HepG2 (cell line): ENCODE results near the gene GPR65. TPM values are rescaled to one million over a fixed set of nuclear protein-coding genes. Genes with fewer than 3 reads are reported as not detected.

Experiments
- ATAC-seq: fragments of 200-7000 bp; cut with Tn5 transposase; 3 replicates; pipeline ENCODE4 v1.9.1; 2020; ENCODE audit warnings: mild to moderate bottlenecking, moderate library complexity
- BruUV-seq: library from RNA; stranded (reverse); fragments of 400-500 nt; replicated peaks from 2 replicates; lab custom pipeline; 2021; lab: Mats Ljungman, UMichigan
- CTCF ChIA-PET: fragments of 300-600 bp; formaldehyde crosslinking; extraction: SDS; loops from one replicate; lab custom pipeline; 2021; ENCODE audit warnings: low total read pairs, inconsistent platforms, low intra/inter-chr PET ratio; lab: Yijun Ruan, JAX
- POLR2A ChIA-PET: fragments of 350-600 bp; sonication (Branson Sonifier 250); formaldehyde crosslinking; loops from one replicate; lab custom pipeline; 2020; ENCODE audit warnings: antibody characterized with exemption, inconsistent platforms; lab: Yijun Ruan, JAX
- DNase-seq: peaks from one replicate; pipeline ENCODE4 v3.0.0-alpha.2; 2015; ENCODE audit warnings: low spot score
- FAIRE-seq: peaks from 3 replicates; lab custom pipeline; 2011; peaks lifted over from hg19 to GRCh38; lab: Jason Lieb, UNC
- H2AFZ ChIP-seq: one replicate; pipeline ENCODE4 v1.6.1; 2011; ENCODE audit warnings: low read length, inconsistent platforms
- H3K27ac ChIP-seq: fragments of 300-600 bp; 3 replicates; pipeline ENCODE4 v1.8.0; 2011; ENCODE audit warnings: mixed run types, mild to moderate bottlenecking, mixed read lengths, low read length, inconsistent platforms; ENCODE audit not compliant: insufficient read depth; ENCODE audit errors: extremely low read length
- H3K27me3 ChIP-seq, 2 experiments: fragments of 200-600 bp in 1 of 2; 2 replicates in 1 of 2; 3 replicates in 1 of 2; pipeline versions ENCODE4 v1.6.0 to v1.8.0; 2011; ENCODE audit warnings: low read length in 2 of 2, mild to moderate bottlenecking in 2 of 2, moderate library complexity in 2 of 2, inconsistent platforms in 1 of 2; ENCODE audit not compliant: insufficient read depth in 2 of 2, control insufficient read depth in 1 of 2
- H3K36me3 ChIP-seq, 2 experiments: fragments of 200-600 bp in 1 of 2; replicated peaks in 1 of 2; 2 replicates in 1 of 2; 3 replicates in 1 of 2; pipeline versions ENCODE4 v1.5.1 to v1.8.0; 2011; ENCODE audit warnings: low read length in 2 of 2, inconsistent platforms in 1 of 2; ENCODE audit not compliant: insufficient read depth in 2 of 2, control insufficient read depth in 1 of 2
- H3K4me1 ChIP-seq: 2 replicates; pipeline ENCODE4 v1.5.1; 2012; ENCODE audit warnings: low read length, inconsistent platforms; ENCODE audit not compliant: insufficient read depth
- H3K4me2 ChIP-seq: 2 replicates; pipeline ENCODE4 v1.6.0; 2011; ENCODE audit warnings: low read depth, low read length, inconsistent platforms
- H3K4me3 ChIP-seq, 3 experiments: fragments of 200-600 bp in 1 of 3; sonication (generic), shearing (Covaris generic) in 1 of 3; replicated peaks in 1 of 3; 2 replicates each; pipeline ENCODE4 v1.5.1; 2011 to 2016; ENCODE audit warnings: low read length in 3 of 3, inconsistent platforms in 2 of 3, low read depth in 2 of 3, mild to moderate bottlenecking in 2 of 3, control low read depth in 1 of 3, mixed read lengths in 1 of 3; ENCODE audit not compliant: insufficient read depth in 1 of 3
- H3K79me2 ChIP-seq: one replicate; pipeline ENCODE4 v1.6.1; 2011; ENCODE audit warnings: low read length, inconsistent platforms; ENCODE audit not compliant: insufficient read depth
- H3K9ac ChIP-seq: 2 replicates; pipeline ENCODE4 v1.6.0; 2011; ENCODE audit warnings: mild to moderate bottlenecking, low read depth, low read length, inconsistent platforms; ENCODE audit not compliant: insufficient read depth
- H3K9me3 ChIP-seq: 2 replicates; pipeline ENCODE4 v1.5.1; 2012; ENCODE audit warnings: mild to moderate bottlenecking, low read length
- H4K20me1 ChIP-seq: 2 replicates; pipeline ENCODE4 v1.6.0; 2011; ENCODE audit warnings: inconsistent platforms, mild to moderate bottlenecking, low read length, moderate library complexity; ENCODE audit not compliant: insufficient read depth
- FOXA1 ChIP-seq, 2 experiments: fragments of 450-650 bp in 1 of 2; sonication (generic) in 1 of 2; formaldehyde crosslinking in 1 of 2; IDR thresholded peaks; 2 replicates each; pipeline versions ENCODE4 v1.4.0 to v1.6.1; 2016 to 2020; ENCODE audit warnings: missing genetic modification reagents in 1 of 2
- SNAPC2 ChIP-seq: sonication (generic); formaldehyde crosslinking; IDR thresholded peaks from 2 replicates; pipeline ENCODE4 v1.8.1; 2022; ENCODE audit warnings: mild to moderate bottlenecking, missing genetic modification reagents
- WGBS: methylation state at CpG from one replicate; pipeline ENCODE4 v1.1.6; 2017; ENCODE audit warnings: low lambda C conversion rate; 5-methylcytosine and 5-hydroxymethylcytosine counted together
- in situ Hi-C: cut with HindIII; loops from 2 replicates; pipeline ENCODE4 v1.10.0; 2017; ENCODE audit warnings: low pct_unique_long_range_greater_than_20kb; ENCODE audit not compliant: extremely low pct_ligation_motif_present
- intact Hi-C: fragments of 100-400 bp; cut with micrococcal nuclease; formaldehyde crosslinking; loops from one replicate; pipeline ENCODE4 v1.10.0; 2022; ENCODE audit not compliant: unreplicated experiment
- polyA plus RNA-seq, 8 experiments: library from polyadenylated mRNA; depleted of rRNA in 3 of 8; stranded (reverse) in 7 of 8; unstranded in 1 of 8; fragments of >200 nt; fragmentation: Illumina TruSeq in 4 of 8; extraction: Trizol in 4 of 8; gene quantifications; 2 replicates each; pipeline versions ENCODE4 v1.2.1 to v1.2.3, GENCODE V29; 2011 to 2016; ENCODE audit warnings: low read depth in 4 of 8, missing spikeins in 1 of 8, mixed read lengths in 1 of 8; ENCODE audit not compliant: insufficient read depth in 1 of 8
- total RNA-seq, 5 experiments: library from RNA; depleted of rRNA; stranded (reverse); fragments of >200 nt; fragmentation: Illumina TruSeq; extraction: Trizol; gene quantifications; 2 replicates each; pipeline ENCODE4 v1.2.3, GENCODE V29; 2016; ENCODE audit warnings: low read depth in 1 of 5
- TF ChIP-seq, protein P1 (sequence below): IDR thresholded peaks from 2 replicates; pipeline ENCODE4 v1.6.1; 2016
- TF ChIP-seq, protein P2 (sequence below), 2 experiments: sonication (generic) in 1 of 2; formaldehyde crosslinking in 1 of 2; IDR thresholded peaks; 2 replicates each; pipeline versions ENCODE4 v1.6.1 to v1.9.0; 2014 to 2022; ENCODE audit warnings: antibody characterized with exemption in 1 of 2, borderline replicate concordance in 1 of 2, inconsistent platforms in 1 of 2, low read depth in 1 of 2, missing genetic modification reagents in 1 of 2

GPR65 gene
- total and polyA plus RNA-seq, 2 of the 13 experiments (the other 11 are each of a cell fraction or from before 2014, with no cell fraction given): not detected

DNA sequence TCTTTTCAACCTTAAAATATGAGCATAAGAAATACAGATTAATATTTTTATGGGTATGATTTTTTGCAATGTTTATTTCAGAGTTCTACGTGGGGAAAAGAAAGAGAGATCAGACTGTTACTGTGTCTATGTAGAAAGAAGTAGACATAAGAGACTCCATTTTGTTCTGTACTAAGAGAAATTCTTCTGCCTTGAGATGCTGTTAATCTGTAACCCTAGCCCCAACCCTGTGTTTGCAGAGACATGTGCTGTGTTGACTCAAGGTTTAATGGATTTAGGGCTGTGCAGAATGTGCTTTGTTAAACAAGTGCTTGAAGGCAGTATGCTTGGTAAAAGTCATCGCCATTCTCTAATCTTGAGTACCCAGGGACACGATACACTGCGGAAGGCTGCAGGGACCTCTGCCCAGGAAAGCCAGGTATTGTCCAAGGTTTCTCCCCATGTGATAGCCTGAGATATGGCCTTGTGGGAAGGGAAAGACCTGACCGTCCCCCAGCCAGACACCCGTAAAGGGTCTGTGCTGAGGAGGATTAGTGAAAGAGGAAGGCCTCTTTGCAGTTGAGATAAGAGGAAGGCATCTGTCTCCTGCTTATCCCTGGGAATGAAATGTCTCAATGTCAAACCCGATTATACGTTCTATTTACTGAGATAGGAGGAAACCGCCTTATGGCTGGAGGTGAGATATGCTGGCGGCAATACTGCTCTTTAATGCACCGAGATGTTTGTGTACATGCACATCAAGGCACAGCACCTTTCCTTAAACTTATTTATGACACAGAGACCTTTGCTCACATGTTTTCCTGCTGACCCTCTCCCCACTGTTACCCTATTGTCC is 19.5 kb downstream of the GPR65 start (continued):
- TF ChIP-seq, protein P1, sequence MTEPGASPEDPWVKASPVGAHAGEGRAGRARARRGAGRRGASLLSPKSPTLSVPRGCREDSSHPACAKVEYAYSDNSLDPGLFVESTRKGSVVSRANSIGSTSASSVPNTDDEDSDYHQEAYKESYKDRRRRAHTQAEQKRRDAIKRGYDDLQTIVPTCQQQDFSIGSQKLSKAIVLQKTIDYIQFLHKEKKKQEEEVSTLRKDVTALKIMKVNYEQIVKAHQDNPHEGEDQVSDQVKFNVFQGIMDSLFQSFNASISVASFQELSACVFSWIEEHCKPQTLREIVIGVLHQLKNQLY (CRISPR knock-in tag): peak; percentile 11; the same call in 1 of the 2 replicates
- TF ChIP-seq FOXA1 (IDR thresholded peaks at IDR 0.05) (peak; percentile 80), FOXA1 (CRISPR knock-in tag; IDR thresholded peaks at IDR 0.05) (peak; percentile 97), SNAPC2 (CRISPR knock-in tag) (peak; percentile 19; the same call in 1 of the 2 replicates)
- TF ChIP-seq, all 625 proteins: peak for 108; not testable (repeated sequence) for 517

DNA sequence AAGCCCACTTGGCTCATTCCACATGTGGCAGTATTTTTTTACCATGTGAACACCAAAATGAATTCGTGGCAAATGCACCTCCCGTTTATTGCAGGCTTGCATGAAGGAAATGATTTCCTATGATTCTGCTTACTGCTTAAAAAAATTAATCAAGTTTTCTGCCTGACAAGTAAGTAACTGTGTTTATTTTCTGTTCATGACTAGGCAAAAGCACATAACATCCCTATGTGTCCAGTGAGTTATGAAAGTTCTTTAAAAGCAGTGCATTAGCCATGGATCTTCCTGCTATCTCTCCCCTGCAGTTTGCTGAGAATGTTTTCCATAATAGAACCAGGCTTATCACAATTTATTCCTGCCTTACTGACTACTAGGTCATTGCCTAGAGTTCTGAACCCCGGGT is 20.4 kb downstream of the GPR65 start:
- Histone ChIP-seq H4K20me1 (no peaks in the 10 kb centered on the region), H3K79me2 (peaks cover 47% of the 10 kb centered on the region), H3K4me2 (peak overlapping the region; percentile 67), H2AFZ (no peak overlapping the region), H3K27ac (peak overlapping the region; percentile 78), H3K27me3 (no peaks in the 10 kb centered on the region), H3K4me3 (peak overlapping the region; percentile 68 to 69 (median 69)), H3K36me3 (peaks cover 2 to 11% of the 10 kb centered on the region in 2 experiments; a peak in 2 of 5 replicates), H3K4me1 (peaks cover 88% of the 10 kb centered on the region), H3K9me3 (no peaks in the 10 kb centered on the region), H3K9ac (peak overlapping the region; percentile 71)
- ATAC-seq (peak; percentile 10; the same call in 1 of the 3 replicates), DNase-seq (no peak), FAIRE-seq (peak; percentile 40)
- BruUV-seq: no TSS peak
- in situ Hi-C loops (no loop called here), intact Hi-C loops (no loop called here)
- 0% methylated on average over 3 of the region's 3 CpGs for WGBS
- ChIA-PET CTCF (no interaction called here), POLR2A (no interaction called here)
- TF ChIP-seq, protein P2, sequence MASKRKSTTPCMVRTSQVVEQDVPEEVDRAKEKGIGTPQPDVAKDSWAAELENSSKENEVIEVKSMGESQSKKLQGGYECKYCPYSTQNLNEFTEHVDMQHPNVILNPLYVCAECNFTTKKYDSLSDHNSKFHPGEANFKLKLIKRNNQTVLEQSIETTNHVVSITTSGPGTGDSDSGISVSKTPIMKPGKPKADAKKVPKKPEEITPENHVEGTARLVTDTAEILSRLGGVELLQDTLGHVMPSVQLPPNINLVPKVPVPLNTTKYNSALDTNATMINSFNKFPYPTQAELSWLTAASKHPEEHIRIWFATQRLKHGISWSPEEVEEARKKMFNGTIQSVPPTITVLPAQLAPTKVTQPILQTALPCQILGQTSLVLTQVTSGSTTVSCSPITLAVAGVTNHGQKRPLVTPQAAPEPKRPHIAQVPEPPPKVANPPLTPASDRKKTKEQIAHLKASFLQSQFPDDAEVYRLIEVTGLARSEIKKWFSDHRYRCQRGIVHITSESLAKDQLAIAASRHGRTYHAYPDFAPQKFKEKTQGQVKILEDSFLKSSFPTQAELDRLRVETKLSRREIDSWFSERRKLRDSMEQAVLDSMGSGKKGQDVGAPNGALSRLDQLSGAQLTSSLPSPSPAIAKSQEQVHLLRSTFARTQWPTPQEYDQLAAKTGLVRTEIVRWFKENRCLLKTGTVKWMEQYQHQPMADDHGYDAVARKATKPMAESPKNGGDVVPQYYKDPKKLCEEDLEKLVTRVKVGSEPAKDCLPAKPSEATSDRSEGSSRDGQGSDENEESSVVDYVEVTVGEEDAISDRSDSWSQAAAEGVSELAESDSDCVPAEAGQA (IDR thresholded peaks at IDR 0.05; ENCODE audit: low read depth): no peak
- TF ChIP-seq, protein P2 (CRISPR knock-in tag; IDR thresholded peaks at IDR 0.05; ENCODE audit: borderline replicate concordance): no peak
